ENCODE results near the gene CRISPLD2. TPM values are rescaled to one million over a fixed set of nuclear protein-coding genes. Genes with fewer than 3 reads are reported as not detected.

The CRISPLD2 gene
- total RNA-seq, 1 donor from 2014 or later, result 0.57 TPM

DNA sequence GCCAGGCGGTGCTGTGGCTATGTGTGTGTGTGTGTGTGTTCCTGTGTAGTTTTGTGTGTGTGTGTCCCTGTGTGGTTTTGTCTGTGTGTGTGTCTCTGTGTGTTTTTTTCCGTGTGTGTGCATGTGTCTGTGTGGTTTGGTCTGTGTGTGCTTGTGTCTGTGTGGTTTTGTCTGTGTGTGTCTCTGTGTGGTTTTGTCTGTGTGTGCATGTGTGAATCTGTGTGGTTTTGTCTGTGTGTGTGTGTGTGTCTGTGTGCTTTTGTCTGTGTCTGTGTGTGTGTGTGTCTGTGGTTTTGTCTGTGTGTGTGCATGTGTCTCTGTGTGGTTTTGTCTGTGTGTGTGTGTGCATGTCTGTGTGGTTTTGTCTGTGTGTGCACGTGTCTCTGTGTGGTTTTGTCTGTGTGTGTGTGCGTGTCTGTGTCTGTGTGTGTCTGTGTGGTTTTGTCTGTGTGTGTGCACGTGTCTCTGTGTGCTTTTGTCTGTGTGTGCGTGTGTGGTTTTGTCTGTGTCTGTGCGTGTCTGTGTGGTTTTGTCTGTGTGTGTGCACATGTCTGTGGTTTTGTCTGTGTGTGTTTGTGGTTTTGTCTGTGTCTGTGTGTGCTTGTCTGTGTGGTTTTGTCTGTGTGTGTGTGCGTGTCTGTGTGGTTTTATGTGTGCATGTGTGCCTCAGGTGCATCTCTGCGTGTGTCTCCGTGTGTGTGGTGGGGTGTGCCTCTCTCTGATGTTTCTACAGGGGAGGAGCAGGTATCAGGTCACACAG lies 129.2 kb downstream of the CRISPLD2 start:
- intact Hi-C loops (cut with micrococcal nuclease), result no loop called here

DNA sequence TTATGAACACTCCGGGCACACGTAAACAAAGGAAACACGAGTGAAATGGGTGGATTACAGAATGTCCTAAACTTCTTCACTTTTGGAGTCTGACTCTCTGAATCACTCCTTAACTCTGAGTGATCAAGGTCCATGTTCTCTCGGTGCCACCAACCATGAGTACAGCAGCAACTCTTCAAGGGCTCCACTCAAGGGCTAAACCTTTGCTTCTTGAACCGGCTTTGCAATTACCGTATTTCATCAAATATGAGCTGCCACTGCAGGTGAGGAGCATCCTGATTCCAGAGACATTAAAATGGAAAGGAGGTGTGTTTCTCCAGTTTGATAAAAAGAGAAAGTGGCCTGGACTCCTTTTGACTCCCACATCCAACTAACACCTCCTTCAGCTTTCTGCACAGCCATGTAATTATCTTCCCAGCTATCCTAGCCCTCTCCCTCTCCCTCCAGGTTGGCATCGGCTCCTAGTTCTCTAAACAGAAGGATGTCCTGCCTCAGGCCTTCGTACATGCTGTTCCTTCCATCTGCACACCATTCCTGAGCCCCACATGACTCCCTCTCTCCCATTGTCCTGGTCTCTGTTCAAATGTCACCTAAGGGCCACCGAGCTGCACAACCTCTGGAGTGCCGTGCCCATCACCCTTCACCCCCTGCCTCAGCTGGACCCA lies 130.1 kb downstream of the CRISPLD2 start:
- intact Hi-C loops (cut with micrococcal nuclease), result no loop called here

DNA sequence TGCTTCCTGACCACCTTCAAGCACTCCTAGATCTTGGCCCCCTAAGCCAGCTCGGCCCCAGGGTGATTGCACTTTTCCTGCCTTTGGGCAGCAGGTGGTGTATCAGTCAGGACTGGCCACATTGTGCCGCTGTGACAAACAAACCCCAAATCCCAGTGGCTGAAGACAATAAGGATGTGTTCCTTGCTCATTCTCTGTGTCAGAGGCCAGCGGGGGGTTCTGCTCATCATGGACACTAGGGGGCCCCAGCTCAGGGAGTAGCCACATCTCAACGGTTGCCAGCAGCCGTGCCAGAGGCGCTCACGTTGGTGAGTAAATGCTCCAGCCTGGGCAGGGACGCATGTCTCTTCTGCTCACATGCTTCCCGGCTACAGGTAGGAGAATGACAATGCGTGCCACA lies 131.1 kb downstream of the CRISPLD2 start:
- intact Hi-C loops (cut with micrococcal nuclease), result no loop called here

DNA sequence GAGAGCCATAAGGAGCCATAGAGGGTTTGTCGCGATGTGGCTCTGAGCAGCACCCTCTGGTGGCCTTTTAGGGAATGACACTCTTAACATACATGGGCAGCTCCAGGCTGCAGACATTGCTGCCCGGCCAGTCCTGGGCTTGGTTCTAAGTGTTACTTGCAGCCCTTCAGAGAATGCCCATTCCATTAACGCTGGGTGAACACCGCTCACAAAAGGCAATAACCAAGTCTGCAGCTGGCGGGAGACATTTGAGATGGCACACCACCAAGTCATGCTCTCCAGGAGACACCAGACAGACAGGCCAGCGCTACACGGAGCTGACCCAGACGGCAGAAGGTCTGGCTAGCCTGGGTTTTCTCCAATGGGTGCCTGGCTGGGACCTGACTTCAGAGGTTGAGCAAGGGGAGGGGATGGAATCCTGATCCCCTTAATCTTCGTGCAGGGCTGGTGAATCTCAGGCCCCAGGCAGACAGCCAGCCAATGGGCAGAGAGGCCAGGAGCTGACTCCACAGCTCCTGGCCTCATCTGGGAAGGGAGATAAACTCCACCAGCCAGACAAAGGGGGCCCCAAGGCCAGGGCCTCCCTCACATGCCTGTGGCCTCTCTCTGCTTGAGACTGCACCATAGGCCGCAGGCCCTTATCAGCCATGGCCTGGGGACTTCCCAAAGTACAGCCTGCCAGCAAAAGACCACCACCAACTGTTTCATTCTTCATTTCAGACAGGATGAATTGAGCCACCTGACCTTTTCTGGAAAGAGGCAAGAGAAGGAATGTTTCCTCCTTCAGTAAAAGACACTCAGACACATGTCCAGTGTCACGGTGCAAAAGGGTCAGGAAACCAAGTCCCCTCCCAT lies 132.8 kb downstream of the CRISPLD2 start:
- intact Hi-C loops (cut with micrococcal nuclease), result loop anchor here (1.0 kb wide), 2 partner anchors 27 to 198 kb away; no protein-coding TSS in a partner anchor

DNA sequence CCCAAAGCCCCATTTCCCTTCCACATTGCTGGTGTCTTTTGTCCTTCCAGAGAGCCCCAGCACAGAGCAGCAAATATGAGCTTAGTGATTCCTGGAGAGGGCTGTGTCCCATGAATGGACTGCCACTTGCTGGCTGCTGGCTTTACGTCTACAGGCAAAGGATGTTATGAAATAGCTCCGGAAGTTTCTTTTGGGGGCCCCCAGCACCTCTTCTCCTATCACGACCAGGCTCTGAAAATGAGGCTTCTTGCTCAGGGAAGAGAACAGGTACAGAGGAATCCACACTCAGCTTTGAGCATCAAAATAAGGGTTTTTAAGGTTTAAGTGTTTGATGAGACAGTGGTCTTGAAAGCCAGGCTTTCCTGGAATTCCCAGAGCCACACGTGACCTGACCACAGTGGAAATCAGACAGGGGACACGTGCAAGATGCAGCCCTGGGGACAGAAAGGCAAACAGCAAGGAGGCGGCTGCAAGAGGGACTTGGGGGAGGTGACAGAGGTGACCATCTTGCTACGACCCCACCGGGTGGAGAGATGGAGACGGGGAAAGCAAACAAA lies 133.5 kb downstream of the CRISPLD2 start:
- intact Hi-C loops (cut with micrococcal nuclease), result no loop called here

DNA sequence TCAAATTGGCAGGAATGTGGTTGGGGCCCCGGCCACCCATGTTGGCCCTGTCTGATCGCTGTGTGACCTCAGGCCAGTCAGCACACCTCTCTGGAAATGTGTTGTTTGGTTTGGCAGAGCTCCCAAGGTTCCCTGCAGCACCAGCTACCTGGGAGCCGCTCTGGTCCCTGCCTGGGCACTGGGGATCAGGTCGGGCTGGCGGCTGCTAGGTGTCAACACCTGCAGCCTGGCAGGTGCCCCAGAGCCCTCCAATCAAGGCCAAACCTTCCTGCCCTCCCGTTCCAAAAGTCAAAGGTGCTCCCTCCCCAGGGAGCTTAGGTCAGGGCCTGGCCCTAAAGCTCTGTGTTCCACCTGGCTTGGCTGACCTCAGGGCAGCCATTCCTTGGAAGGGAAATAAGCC lies 135.6 kb downstream of the CRISPLD2 start:
- intact Hi-C loops (cut with micrococcal nuclease), result no loop called here

DNA sequence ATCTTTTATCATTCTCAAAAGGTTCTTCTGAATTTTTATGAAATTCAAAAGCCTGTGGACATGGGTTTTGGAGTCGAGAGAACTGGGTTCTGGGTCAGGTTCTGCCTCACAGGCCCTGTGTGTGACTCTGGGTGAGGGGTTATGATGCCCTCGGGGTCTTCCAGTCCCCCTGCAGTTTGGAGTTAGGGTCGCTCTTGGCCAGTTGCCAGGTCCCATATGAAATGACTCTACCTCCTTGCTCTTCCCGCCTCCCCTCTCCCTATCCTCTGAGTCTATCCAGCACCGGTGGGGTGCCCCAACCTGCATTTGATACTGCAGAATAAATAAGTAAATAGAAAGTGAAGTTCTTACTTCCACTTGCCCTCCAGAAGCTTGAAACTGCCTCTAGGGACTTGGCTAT lies 137.4 kb downstream of the CRISPLD2 start:
- intact Hi-C loops (cut with micrococcal nuclease), result no loop called here

DNA sequence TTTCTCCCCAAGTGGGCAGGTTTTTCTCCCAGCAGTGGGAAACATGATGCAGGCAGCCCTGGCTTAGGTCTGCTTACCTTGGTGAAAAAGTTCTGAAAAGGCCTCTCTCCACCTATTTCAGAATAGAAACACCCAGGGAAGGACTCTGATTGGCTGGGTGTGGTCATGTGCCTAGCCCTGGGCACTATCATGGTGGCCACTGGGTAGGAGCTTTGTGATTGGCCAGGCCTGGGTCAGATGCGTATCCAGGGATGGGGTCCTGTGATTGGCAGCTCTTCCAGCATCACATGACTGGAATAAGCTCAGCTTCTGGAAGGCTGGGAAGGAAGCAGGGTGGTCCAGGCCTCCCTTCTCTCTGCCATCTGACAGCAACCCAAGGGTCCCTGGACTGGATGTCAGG lies 138.0 kb downstream of the CRISPLD2 start:
- intact Hi-C loops (cut with micrococcal nuclease), result no loop called here

Other genes starting within 250 kb of the CRISPLD2 start
- gene COTL1, start 201.9 kb upstream of the CRISPLD2 start, total RNA-seq, result 887 and 893 TPM in 2 replicates
- gene KLHL36, start 171.5 kb upstream of the CRISPLD2 start, total RNA-seq, result 37.2 and 37.9 TPM in 2 replicates
- 106 and 124 TPM in 2 replicates for gene USP10, start 120.0 kb upstream of the CRISPLD2 start, total RNA-seq
- 29.5 and 30.6 TPM in 2 replicates for gene ZDHHC7, start 191.6 kb downstream of the CRISPLD2 start, total RNA-seq
- 3.6 and 4.7 TPM in 2 replicates for gene KIAA0513, start 207.8 kb downstream of the CRISPLD2 start, total RNA-seq